Stromal cell of bone marrow (primary cell): Measurements from ENCODE around the gene ADAM8.
"Not testable (repeated sequence)": the region's sequence is repeated elsewhere in the genome, so short reads cannot be mapped to it uniquely, and the experiment has no call there.

Source experiments
- DNase-seq: peaks from one replicate; pipeline ENCODE4 v3.0.0-alpha.2; 2012; ENCODE audit warnings: low read depth

Gene ADAM8

DNA sequence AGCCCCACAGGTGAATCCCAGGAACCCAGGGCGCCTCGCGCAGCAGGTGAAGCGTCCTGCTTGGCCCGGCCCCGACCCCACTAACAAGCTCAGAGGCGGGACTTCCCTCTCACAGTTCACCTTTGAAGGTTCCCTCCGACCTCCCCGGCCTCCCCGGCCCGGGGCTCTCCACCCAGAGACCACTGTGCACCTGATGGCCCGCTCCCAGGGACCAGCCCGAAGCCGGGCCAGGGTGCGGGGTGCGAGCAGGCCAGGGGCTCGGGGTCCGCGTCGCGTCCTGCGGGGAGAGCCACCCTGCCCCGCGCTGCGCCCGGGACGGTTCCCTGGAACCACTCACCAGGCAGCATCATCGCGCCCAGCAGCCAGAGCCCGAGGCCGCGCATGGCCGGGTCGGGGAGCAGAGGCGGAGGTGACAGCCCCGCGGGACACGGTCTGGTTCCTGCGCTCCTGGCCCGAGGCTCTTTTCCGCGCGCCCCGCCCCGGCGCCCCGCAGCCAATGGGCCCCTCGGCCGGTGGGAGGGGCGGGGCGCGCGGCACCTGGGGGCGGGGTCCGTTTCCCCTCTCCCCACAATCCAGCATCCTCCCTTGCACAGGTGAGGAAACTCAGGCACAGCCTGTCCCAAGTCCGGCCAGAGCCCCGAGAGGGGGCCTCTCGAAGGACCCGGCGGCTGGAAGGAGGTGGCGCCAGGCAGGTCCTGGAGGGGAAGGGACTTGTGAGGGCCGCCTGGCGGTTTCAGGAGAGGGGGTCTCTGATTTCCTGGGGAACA, at the start of gene ADAM8:
TSS of gene ADAM8 (minus strand) at position 434 of the 767 bp plus-strand sequence. CDS start at position 383, 51 bp downstream.
- DNase-seq: no peak

DNA sequence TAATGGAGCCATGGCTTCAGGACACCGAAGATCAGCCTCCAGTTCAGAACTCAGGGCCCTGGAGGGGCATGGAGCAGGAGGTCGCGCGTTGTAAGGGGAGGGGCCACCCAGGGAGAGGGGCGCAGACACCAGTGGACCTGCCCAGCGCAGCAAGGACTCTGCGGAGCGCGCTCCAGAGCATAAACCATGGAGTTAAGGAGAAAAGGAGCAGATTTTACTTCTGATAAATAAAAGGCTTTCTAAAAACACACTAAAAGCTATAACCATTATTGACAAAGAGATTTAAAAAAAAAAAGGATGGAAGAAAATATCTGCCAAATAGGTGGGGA, 49.5 kb upstream of the ADAM8 start:
- no peak for DNase-seq

DNA sequence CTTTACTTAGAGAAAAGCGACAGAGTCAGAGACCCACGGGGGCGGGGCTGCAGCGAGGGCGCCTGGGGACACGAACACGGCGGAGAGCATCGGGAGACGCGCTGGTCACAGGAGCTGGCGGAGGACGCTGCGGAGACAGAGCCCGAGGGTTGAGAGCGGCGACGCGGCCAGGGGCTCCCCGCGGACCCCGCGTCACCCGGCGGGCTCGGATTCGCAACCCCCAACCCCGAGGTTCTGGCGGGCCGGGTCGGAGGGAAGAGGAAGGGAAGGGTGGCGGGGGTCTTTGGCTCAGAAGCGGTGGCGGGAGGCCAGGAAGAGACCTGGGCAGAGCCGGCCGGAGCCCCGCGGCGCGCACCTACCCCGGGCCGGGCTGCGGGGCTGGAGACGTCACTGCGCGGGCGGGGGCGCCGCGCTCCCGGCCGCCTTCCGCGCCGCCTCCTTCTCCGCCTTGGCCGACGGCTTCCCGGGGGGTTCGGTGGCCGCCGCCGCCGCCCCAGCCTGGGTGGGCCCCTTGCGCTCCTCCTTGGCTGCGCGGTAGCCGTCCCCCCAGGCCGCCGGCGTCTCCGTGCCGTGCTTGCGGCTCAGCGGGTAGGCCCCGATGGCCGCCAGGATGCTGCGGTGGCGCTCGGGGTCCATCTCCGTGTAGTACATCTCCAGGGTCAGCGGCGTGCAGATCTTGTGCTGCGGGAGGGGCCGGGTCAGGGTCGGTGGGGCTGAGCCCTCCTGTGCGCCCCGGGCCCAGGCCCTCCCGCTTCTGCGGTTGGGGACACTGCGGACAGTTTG, 49.0 kb upstream of the ADAM8 start:
- no peak for DNase-seq

DNA sequence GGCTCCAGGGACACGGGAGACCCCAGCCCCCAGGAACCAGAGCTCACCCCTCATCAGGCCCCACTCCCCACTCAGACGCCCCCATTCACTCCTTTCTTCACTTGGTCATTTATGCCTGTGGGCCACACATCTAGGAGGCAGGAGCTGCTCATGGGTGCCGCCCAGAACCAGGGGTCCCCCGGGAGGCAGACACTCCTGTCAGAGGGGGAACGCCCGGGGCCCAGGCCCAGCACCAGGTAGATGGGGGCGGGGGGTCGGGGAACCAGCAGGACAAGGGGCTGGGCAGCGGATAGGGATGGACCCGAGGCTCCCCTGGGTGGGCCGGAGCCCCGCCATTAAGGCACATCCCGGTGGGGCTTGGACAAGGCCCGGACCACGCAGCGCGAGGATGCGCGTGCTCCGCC, 48.2 kb upstream of the ADAM8 start:
- no peak for DNase-seq

DNA sequence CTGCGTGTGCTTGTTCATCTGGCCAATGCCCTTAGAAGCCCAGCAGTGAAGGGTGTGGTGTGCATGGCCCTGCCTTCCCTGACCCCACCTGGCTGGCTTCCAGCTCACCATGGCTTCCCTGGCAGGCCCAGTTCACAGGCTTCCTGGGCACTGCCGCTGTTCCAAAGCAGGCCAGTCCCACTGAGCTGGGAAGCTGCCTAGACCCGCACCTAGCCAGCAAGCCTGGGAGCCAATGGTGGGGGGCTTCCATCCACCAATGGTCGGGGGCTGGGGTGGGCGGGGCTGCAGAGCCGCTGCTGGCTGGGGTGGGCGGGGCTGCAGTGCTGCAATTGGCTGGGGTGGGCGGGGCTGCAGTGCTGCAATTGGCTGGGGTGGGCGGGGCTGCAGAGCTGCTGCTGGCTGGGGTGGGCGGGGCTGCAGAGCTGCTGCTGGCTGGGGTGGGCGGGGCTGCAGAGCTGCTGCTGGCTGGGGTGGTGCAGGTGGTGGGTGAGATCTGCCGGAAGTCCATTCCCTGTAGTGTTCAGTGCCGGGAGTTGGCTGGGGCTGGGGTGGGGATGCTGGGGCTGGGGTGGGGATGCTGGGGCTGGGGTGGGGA, 47.6 kb upstream of the ADAM8 start:
- DNase-seq: no peak

DNA sequence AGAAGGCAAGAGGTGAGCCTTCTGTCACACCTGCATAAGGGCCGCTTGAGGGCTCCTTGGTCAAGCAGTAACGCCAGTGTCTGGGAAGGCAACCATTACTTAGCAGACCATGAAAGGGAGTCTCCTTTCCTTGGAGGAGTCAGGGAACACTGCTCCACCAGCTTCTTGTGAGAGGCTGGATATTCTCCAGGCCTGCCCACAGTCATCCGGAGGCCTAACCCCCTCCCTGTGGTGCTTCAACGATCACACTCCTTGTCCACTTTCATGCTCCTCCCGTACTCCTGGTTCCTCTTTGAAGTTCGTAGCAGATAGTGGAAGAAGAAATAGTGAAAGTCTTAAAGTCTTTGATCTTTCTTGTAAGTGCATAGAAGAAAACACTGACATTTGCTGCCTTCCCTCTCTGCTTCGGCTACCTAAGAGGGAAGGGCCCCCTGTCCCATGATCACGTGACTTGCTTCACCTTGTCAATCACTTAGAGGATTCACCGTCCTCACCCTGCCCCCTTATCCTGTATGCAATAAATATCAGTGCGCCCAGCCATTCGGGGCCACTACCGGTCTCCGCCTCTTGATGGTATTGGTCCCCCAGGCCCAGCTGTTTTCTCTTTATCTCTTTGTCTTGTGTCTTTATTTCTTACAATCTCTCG, 45.5 kb upstream of the ADAM8 start:
- DNase-seq: not testable (repeated sequence)

DNA sequence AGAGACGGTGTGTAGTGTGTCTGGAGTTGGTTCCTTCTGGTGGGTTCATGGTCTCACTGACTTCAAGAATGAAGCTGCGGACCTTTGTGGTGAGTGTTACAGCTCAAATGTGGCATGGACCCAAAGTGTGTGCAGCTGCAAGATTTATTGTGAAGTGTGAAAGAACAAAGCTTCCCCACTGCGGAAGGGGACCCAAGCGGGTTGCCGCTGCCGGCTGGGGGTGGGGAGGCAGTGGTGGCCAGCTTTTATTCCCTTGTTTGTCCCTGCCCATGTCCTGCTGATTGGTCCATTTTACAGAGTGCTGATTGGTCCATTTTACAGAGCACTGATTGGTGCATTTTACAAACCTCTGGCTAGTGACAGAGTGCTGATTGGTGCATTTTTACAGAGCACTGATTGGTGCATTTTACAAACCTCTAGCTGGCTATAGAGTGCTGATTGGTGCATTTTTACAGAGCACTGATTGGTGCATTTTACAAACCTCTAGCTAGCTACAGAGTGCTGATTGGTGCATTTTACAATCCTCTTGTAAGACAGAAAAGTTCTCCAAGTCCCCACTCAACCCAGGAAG, 44.3 kb upstream of the ADAM8 start:
- DNase-seq: not testable (repeated sequence)

DNA sequence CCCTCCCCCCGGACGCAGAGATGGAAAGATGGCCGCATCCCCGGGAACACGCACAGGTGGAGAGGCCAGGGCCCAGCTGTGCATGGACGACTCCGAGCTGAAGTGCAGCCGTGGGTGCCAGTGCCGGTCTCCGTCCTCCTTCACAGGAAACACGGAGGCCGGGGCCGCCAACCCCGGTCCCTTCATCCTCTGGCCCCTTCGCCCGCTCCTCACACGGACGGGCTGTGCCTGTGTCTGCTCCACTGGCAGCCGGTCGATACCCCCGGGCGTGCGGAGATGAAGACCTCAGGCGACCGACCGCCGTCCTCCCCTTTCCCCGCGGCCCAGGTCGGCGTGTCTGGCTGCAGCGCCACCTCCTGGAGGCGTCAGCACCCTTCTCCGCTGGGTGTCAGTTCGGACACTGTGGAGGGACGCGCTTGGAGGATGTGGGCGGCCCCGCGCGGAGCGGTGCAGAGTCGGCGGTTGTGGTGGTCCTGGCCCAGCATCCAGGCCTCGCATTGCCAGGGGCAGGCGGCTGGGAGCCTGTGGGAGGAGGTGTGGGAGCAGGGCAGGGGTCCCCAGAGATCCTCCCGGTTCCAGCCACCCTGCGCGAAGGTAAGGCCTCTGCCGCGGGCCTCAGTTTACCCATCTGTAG, 41.9 kb upstream of the ADAM8 start:
- DNase-seq: no peak

DNA sequence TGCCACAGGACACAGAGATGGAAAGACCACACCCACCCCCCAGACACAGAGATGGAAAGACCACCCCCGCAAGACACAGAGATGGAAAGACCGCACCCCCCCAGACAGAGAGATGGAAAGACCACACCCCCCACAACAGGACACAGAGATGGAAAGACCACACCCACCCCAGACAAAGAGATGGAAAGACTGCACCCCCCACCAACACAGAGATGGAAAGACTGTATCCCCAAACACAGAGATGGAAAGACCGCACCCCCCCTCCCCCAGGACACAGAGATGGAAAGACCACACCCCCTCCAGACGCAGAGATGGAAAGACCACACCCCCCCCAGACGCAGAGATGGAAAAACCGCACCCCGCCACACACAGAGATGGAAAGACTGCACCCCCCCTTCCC, 40.1 kb upstream of the ADAM8 start:
- no peak for DNase-seq

DNA sequence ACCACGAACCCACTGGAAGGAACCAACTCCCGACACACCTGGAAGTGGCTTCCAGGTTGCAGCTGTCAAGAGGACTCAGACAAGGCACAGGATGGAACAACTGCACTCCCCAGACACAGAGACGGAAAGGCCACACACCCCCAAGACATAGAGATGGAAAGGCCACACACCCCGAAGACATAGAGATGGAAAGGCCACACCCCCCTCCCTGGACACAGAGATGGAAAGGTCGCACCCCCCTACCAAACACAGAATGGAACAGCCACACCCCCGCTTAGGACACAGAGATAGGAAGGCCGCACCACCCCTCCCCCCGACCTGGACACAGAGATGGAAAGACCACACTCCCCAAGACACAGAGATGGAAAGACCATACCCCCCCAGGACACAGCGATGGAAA, 39.6 kb upstream of the ADAM8 start:
- no peak for DNase-seq

DNA sequence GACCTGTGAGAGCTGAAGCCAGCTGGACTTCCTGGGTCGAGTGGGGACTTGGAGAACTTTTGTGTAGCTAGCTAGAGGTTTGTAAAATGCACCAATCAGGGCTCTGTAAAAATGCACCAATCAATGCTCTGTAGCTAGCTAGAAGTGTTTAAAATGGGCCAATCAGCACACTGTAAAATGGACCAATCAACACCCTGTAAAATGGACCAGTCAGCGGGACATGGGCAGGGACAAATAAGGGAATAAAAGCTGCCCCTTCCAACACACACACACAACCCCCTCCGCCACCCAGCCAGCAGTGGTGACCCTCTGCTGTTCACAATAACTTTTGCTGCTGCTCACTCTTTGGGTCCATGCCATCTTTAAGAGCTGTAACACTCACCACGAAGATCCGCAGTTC, 39.2 kb upstream of the ADAM8 start:
- DNase-seq: no peak

DNA sequence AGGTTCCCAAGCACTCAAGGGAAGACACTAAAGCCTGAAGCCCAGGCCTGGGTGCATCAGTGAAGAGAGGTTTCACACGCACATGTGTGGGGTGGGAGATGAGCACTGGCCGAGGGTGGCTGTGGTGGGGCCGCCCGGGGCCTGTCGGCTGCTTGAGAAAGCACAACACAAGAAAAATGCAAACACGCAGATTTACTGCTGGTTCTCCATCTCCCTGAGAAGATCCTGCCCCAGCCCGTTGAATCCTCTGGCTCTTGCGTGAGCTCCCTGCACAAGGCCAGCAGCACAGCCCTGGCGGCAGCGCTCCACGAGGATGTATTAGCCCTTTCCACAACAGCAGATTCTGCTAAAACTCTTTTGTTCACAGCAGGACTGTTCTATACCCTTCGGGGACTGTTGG, 38.2 kb upstream of the ADAM8 start:
- DNase-seq: no peak

DNA sequence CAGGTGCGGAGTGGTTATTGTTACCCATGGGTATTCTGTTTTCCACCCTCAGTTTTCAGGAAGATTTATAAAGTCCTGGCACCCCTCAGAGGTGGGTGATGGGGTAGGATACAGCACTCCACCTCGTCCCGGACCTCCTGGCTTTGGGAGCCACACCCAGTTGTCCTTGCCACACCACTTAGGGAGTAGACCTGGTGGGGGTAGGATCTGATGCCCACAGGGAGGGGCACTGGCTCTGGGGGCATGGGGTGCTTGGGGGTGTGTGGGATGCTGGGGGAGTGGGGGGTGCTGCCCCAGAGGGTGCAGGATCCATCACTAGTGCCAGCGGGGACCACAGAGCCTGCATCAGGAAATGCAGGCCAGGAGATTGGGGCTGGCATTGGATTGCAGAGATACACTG, 36.5 kb upstream of the ADAM8 start:
- no peak for DNase-seq

DNA sequence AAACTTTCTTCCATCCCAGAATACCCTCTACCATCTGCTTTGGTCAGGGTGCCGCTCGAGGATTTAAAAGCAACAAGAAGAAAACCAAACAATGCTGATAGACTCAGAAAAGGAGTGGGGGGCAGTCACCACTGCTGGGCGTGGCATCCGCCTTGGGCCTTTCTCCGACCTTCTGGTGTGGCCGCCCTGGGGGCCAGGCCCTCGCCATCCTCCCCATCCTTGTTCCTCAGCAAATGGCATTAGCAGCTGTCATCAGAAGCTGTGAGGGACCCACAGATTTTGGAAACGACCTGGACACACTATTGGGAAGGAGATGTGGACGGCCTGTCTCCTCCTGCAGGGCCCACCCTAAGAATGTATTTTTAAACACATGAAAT, 36.1 kb upstream of the ADAM8 start:
- DNase-seq: no peak

DNA sequence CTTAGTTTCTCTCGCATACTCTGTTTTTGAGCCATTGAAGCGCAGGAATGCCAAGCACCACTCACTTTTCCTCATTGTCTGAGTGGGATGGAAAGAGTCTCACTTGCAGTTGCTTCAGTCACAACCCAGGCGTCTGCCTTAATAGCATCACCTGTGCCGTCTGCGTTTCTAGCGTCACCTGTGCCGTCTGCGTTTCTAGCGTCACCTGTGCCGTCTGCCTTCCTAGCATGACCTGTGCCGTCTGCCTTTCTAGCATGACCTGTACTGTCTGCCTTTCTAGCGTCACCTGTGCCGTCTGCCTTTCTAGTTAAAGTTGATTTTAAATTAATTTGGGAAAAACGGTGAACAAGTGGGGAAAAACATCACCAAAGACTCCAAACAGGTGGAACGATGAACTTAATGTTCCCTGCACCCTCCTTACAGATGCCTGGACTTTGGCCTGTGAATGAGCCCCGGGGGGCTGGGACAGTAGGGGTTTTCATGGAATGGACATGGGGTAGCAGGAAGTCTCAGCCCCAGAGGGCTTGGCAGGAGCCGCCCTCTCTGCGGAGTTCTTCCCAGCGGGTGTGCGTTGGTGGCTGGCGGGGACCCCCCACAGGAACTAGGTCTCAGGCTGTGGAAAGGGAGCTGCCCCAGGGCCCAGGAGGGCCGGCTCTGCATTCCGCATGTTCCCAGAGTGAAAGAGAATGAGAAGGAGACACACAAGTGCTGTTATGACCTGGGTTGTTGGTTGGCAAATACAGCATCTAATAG, 35.5 kb upstream of the ADAM8 start:
- DNase-seq: no peak

DNA sequence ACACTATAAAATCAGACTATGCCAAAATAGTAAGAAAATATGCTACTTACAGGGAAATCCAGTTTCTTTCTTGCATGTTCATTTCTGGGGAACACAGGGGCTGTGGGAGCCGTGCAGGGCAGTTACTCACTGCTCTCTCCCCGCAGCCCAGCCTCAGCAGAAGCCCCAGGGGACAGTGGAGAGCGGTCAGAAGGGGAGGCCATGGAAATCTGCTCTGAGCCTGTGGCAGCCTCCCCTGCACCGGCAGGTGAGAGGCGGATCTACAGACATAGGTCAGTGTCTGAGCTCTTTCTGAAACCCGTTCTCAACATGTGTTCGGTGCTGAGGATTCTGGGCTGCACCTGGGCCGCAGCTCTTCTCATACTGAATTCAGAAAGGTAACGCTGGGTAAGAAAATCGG, 34.9 kb upstream of the ADAM8 start:
- no peak for DNase-seq

DNA sequence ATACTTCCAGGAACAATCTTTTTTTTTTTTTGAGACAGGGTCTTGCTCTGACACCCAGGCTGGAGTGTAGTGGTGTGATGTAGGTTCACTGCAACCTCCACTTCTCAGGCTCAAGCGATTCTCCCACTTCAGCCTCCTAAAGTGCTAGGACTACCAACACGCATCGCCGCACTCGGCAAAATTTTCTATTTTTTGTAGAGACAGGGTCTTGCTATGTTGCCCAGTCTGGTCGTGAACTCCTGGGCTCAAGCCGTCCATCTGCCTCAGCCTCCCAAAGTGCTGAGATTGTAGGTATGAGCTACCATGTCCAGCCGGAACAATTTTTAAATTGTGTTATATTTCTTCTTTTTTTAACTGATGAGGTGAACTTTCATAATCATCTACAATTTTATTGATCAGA, 34.1 kb upstream of the ADAM8 start:
- DNase-seq: no peak

DNA sequence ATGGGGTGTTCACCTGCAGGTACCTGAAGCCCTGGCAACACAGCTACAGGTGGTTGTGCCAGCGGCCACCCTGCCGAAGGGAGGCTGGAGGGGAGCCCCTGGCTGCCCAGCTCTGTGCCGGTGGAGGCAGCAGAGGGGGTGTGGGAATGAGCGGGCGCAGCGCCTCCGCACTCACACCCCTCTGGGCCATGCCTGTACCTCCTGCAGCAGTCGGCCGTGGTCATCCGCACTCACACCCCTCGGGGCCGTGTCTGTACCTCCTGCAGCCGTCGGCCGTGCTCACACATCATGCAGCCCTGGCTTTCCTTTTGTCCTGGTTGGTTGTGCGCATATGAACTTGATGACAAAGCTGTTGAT, 33.7 kb upstream of the ADAM8 start:
- DNase-seq: no peak

DNA sequence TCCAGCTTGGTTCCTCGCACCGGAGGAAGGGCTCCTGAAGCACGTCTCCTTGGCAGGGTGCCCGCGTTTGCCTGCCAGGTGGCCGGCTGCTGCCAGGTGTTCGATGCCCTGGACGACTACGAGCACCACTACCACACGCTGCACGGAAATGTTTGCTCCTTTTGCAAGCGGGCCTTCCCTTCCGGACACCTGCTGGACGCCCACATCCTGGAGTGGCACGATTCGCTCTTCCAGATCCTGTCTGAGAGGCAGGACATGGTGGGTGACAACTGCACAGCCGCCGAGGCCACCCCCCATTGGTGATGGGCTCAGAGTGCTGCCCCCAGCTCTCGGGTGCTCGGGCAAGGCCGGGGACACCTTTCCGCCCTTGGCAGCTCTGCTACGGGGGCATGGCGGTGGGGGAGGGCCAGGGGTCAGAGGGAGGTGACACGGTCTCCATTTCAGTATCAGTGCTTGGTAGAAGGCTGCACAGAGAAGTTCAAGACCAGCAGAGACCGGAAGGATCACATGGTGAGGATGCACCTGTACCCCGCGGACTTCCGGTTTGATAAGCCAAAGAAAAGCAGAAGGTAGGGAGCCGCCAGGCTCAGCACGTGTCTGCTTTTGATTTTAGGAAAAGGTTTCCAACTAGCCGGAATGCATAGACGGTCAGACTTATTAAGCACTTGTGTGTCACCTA, 33.2 kb upstream of the ADAM8 start:
- no peak for DNase-seq

DNA sequence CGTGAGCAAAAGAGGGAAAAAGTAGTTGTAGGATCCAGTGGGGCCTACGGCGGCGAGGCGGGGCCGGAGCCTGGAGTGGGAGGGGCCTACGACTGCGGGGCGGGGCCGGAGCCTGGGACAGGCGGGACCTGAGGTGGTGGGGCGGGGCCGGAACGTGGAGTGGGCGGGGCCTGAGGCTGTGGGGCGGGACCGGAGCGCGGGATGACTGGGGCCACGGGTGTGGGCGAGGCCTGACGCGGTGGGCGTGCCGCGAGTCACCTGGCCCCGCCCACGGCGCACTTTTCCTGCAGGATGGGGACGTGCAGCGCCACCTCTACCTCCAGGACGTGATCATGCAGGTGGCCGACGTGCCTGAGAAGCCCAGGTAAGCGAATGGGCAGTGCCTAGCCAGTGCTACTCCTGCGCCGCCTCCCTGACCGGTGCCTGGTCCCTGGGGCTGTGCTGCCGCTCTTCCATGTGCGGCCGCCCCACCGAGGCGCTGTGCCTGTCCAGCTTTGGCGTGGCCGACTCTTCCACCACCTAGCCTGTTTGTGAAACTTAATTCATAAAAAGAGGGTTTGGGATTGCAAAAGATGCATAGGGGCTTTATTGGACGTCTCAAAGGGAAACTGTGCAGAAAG, 32.5 kb upstream of the ADAM8 start:
- peak; percentile 75 for DNase-seq
